HG02981 (cell line): ENCODE data around the gene OLFM4.
"Not testable (repeated sequence)": the region's sequence is repeated elsewhere in the genome, so short reads cannot be mapped to it uniquely, and the experiment has no call there.

Experiments used
- ATAC-seq: cut with Tn5 transposase; IDR thresholded peaks from one replicate; pipeline ENCODE4 v1.9.1; 2021; ENCODE audit warnings: mild to moderate bottlenecking, moderate library complexity; ENCODE audit not compliant: unreplicated experiment

OLFM4 gene

DNA sequence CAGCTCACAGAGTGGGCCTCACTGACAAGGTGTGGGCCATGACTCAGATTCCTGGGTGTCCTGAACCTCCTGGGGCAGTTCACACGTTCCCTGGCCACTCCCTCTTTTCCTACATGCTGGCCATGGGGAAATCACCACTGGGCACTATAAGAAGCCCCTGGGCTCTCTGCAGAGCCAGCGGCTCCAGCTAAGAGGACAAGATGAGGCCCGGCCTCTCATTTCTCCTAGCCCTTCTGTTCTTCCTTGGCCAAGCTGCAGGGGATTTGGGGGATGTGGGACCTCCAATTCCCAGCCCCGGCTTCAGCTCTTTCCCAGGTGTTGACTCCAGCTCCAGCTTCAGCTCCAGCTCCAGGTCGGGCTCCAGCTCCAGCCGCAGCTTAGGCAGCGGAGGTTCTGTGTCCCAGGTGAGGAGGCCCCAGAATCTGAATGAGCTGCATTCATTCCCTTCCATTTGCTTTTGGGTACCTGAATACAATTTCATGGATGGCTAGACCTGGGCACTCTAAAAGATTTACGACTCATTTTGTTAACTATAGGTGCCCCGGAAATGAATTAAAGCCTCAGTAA, at the start of gene OLFM4:
TSS of gene OLFM4 (plus strand) at position 177 of the 567 bp plus-strand sequence. CDS start at position 201, 24 bp downstream.
- no peak for ATAC-seq

DNA sequence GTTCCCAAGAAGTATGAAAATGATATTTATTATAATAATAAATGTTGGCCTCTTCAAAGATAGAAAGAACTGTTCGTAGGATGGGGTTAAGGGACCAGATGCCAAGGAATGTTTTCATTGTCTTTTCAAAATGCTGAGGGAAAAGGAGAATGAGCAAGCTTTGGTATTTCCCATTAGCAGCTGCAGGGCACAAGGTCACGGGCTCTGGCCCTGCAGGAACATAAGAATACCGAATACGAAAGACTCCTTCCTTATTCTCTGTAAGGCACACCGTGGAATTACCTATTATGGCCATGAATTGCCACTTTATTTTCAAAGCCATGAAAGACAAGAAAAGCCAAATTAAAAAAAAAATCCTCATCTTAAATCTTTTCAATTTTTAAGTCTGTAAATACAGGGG, 49.6 kb upstream of the OLFM4 start:
- ATAC-seq = no peak

DNA sequence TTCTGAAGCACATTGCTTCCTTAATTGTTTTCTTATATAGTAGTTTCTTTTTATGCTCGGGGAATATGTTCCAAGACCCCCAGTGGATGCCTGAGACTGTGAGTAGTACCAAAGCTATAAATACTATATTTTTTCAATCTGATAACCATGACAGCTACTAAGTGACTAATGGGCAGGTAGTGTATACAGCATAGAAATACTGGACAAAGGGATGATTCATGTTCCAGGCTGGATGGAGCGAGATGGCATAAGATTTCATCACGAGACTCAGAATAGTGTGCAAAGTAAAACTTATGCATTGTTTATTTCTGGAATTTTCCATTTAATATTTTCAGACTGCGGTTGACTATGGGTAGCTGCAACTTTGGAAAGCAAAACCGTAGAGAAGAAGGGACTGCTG, 47.9 kb upstream of the OLFM4 start:
- ATAC-seq = no peak

GRCh38 chr13:52983836-52984235, 44.8 kb upstream of the OLFM4 start:
- ATAC-seq = no peak

GRCh38 chr13:52984881-52985363, 43.7 kb upstream of the OLFM4 start:
- ATAC-seq = no peak

DNA sequence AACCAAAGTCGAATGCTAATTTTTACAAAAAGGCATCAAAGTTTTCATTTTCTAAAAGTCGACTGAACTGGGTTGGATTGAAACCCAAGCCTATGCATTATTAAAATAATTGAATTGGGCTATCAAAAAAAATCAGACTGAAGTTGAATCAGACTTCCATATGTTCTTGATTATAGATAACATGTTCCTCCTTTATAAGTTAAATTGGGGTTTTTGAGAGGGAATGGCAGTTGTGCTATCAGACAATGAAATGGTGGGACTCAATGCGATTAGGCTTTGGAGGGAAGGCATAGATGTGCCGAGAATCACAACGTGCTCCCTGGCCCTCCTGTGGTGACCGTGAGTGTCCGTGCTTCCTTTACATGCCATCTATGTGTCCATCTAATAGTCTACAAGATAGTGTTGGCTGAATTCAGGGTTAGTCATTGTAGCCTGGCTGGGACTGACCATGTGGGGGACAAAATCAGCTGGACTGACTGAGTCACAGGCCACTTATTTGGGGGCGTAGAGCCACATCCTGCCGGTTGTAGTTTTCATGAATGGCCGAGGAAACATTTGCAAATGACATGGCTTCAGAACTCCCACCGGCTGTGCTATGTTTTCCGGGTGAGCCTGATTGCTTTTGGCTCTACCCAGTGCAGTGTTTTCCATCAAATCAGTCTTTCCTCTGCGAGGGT, 37.1 kb upstream of the OLFM4 start:
- no peak for ATAC-seq

DNA sequence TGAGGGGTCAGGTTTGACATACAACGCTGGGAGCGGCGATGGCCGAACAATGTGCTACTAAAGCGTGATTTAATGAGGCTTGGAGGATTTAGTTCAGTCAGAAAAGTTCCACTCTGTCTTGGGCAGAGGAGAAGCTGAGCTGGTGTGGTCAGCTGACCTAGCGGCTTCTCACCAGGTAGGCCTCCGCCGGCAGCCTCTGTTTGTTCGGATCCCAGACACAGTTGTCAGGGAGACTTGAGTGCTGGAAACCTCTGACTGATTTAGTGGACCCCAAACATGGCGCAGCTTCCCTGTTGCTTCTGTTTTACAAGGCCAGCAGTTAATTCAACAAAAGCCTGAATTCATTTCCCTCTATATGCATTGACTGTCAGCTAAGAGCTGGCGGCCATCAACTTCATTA, 36.5 kb upstream of the OLFM4 start:
- no peak for ATAC-seq

DNA sequence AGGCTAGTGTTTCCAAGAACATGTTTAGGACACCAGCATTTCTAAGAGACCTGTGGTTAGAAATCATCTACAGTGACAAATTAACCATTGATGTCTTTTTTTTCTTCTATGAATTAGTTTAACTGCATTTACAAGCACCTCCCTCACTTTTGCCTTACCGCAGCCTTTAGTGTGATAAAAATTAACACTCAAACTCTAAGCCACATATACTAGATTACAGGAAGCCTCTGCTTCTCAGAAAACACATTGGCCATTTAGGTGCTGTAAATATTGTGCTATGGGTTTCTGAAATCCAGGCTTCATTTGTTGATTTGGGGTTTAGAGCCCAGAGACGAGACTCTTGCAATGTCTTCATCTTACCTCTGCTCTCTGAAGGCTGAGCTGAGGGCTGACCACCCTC, 34.6 kb upstream of the OLFM4 start:
- ATAC-seq = no peak

DNA sequence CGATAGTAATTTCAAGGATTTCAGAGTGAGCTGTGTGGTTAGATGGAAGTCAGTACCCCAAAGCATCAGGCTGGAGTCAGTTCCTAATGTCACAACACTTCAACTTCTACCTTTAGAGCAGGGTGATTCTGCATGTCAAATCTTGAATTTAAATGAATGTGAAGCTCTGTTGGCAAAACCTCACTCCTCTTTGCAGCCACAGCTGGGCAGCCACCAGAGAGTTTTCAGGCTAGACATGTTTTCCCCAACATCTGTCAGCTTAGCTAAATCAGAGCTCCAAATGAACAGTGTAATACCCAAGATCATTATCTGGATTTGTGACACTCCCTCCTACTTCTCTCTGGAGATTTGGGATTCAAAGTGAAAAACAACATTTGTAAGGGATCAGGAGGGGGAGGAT, 33.7 kb upstream of the OLFM4 start:
- ATAC-seq = no peak

GRCh38 chr13:52995946-52996345, 32.7 kb upstream of the OLFM4 start:
- no peak for ATAC-seq

DNA sequence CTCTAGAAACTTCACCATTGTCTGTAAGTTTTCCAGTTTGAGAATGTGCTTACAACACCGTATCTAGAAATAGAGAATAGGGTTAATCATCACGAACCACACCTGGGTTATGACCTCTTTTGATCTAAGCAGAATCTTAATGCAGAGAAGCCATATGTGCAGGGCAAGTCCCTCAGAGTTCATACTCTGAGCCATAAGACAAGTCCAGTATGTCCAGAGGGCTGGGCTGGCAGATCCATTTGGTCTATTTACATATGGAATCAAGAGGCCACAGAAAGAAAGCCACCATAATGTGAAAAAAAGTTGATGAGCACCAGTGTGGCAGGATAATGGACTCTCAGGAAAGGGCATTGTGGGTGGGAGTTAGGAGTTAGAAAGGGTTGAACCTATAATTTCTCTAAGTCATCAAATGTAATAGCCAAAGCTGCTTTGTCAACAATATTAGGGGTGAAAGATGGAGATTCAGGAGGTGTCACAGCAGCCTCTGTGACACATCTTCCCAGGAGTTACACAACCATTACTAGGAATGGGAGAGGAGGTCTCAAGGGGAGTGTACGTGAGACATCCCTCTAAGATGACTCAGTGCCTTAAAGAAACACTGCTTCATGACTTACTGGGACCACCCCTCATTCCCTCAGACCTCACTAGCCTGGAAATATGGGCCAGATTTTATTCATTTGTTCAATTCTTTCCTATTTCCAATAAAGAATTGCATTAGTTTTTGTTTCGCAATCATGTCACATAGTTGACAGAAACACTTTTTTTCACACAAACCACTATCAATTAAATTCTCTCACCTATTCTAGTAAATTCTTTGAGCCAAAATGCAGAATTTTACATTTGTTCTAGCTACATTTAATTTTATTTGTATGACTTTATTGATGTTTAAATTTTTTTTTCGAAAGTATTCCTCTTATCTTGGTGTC, 30.4 kb upstream of the OLFM4 start:
- no peak for ATAC-seq

DNA sequence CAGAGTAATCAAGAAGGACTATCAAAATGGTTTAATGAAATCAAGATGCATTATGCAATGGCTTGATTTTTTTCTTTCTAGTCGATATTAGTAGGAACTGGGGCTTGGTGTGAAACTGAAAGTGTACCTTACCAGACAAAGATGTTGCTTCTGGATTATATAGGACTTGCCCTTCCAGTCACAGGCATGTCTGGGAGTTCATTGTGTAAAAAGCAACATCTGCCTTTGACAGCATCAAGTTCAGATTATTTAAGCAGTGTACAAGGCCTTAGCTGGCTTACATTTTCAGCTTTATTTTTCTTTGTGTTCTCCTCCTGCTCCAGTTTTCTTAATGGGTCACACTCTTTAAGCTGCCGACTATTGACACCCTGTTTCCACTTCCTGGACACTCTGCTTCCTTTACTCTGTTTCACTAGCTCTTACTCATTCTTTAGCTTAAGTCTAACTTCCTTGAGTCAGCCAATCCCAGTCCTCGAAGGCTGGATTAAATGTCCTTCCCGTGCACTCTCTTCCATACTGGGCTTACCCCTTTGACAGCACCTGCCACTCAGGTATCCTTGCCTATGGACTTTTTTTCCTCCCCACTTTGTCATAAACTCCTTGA, 29.4 kb upstream of the OLFM4 start:
- ATAC-seq = no peak

GRCh38 chr13:53001444-53002225, 27.0 kb upstream of the OLFM4 start:
- ATAC-seq = no peak

DNA sequence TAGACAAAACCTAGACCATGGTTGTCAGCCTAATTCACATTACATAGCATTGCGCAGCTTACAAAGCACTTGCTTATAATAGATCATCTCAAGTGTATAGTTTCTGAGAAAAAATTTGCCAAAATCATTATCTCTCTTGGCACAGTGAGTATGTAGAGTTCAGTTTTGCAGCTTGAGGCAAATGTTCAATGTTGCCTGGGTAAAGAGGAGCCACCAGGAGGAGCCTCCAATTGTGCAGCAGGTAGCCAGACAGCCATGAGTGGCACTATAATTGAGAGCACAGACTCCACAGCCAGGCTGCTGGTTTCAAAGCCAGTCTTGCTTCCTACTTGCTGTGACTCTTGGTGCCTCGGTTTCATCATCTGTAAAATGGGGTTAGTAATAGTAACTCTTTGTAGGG, 24.0 kb upstream of the OLFM4 start:
- ATAC-seq = no peak

GRCh38 chr13:53005626-53006025, 23.0 kb upstream of the OLFM4 start:
- no peak for ATAC-seq

DNA sequence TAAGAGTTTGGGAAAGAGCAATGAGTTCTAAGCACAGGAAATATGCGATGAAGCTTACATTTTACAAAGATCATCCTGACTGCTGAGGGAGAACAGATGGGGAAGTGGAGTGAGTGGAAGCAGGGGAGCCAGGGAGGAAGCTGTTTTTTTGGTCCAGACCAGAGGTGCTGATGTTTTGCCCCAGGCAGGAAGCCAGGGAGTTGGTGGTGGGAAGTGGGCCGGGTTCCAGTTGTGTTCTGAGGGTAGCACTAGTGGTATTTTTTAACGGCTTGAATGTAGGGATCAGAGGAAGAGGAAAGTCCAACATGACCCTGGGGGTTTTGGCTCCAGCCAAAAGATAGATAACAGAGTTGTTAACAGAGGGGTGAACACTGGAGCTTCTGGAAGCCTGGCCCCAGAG, 20.7 kb upstream of the OLFM4 start:
- ATAC-seq = no peak

DNA sequence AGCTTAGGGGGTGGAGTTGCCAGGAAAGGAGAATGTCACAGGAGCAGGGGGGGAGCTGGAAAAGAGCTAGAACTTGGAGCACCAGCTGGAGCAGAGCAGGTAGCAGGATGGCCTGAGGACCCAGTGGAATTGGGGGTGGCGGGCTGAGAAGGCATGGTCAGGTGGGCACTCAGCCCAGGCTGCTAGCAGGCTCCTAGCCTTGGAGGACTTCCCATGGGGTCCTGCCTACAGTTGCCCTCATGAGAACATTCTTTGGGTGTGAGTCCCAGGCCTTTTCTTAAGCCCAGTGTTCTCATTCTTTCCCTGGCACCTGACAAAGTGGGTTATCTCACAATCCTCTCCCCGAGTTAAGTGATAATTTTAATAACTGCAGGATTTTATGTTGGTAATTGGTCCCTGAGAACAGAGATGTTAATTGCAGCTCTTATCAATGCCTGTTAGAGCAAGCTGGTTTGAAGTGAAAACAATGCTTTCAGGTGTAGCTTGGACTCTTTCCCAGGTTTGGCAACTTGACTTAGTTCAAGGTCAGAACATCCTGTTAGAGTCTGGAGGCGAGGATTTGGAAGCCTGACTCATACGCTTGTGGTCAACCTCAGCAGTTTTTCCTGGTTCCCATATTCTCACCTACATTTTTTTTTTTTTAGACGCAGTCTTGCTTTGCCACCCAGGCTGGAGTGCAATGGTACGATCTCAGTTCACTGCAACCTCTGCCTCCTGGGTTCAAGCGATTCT, 18.1 kb upstream of the OLFM4 start:
- ATAC-seq = no peak

DNA sequence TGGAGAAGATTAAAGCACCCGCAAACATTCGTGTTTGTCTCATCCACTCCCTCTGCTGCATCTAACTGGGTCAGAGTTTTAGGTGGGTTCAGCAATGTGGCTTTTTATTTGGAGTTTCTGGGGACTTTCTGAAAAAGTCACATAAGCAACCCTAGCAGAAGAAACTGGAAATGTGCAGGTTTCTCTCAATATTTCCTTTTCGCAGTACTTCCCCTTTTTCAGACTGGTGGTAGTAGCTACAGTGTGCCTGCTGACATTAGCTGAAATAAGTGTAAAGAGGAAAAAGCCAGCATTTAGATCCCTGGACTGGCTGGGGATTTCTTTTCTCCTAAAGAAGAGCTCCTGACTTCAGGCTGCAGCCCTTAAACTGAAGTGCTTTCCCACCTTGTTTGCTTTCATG, 15.9 kb upstream of the OLFM4 start:
- ATAC-seq = no peak

GRCh38 chr13:53013113-53013512, 15.5 kb upstream of the OLFM4 start:
- ATAC-seq = no peak

GRCh38 chr13:53014018-53014417, 14.6 kb upstream of the OLFM4 start:
- ATAC-seq = not testable (repeated sequence)
